ENCODE measurements around the gene KCNJ6.

- TF ChIP-seq USF2 (IDR thresholded peaks at IDR 0.05; ENCODE audit: low read length): no peak
- TF ChIP-seq KDM5A (IDR thresholded peaks at IDR 0.05; ENCODE audit: low read length): no peak
Observed at GRCh38 chr21:37888659-37889058, 27.6 kb downstream of the KCNJ6 start.
